Measurements from ENCODE around the gene MSRB1.
"Not testable (repeated sequence)": the region's sequence is repeated elsewhere in the genome, so short reads cannot be mapped to it uniquely, and the experiment has no call there.

Gene MSRB1

GRCh38 chr16:1960665-1961630 lies 17.9 kb upstream of the MSRB1 start:
- peak; percentile 32 for DNase-seq (ENCODE audit: low read depth)

GRCh38 chr16:1959269-1960039 lies 16.5 kb upstream of the MSRB1 start, which contains the start of gene NDUFB10:
NDUFB10 (plus strand) TSS chr16:1959538; CDS start chr16:1959625, 87 bp downstream.
- DNase-seq (ENCODE audit: low read depth): peak; percentile 89

- no peak for DNase-seq (ENCODE audit: low read depth)
Measured at GRCh38 chr16:1958715-1959268, 15.8 kb upstream of the MSRB1 start.

- DNase-seq (ENCODE audit: low read depth): not testable (repeated sequence)
Measured at GRCh38 chr16:1958143-1958491, 15.1 kb upstream of the MSRB1 start.

GRCh38 chr16:1957434-1958142 lies 14.6 kb upstream of the MSRB1 start:
- DNase-seq (ENCODE audit: low read depth): not testable (repeated sequence)

- DNase-seq (ENCODE audit: low read depth): no peak
Measured at GRCh38 chr16:1953734-1954133, 10.7 kb upstream of the MSRB1 start.

GRCh38 chr16:1950559-1950958 lies 7.6 kb upstream of the MSRB1 start:
- DNase-seq (ENCODE audit: low read depth): no peak

- DNase-seq (ENCODE audit: low read depth): no peak
Measured at GRCh38 chr16:1950047-1950446, 7.0 kb upstream of the MSRB1 start.

GRCh38 chr16:1949507-1949906 lies 6.5 kb upstream of the MSRB1 start:
- DNase-seq (ENCODE audit: low read depth): no peak

- DNase-seq (ENCODE audit: low read depth): no peak
Measured at GRCh38 chr16:1947369-1947670, 4.3 kb upstream of the MSRB1 start.

GRCh38 chr16:1946495-1947368 lies 3.7 kb upstream of the MSRB1 start:
- DNase-seq (ENCODE audit: low read depth): no peak

- no peak for DNase-seq (ENCODE audit: low read depth)
Measured at GRCh38 chr16:1945559-1946391, 2.8 kb upstream of the MSRB1 start.

- DNase-seq (ENCODE audit: low read depth): no peak
Measured at GRCh38 chr16:1944612-1945199, 1.7 kb upstream of the MSRB1 start.

GRCh38 chr16:1942047-1942809 lies 771 bp downstream of the MSRB1 start:
- no peak for DNase-seq (ENCODE audit: low read depth)

- no peak for DNase-seq (ENCODE audit: low read depth)
Measured at GRCh38 chr16:1941162-1942046, 1.6 kb downstream of the MSRB1 start.

GRCh38 chr16:1940273-1941161 lies 2.5 kb downstream of the MSRB1 start:
- DNase-seq (ENCODE audit: low read depth): no peak

- not testable (repeated sequence) for DNase-seq (ENCODE audit: low read depth)
Measured at GRCh38 chr16:1939833-1940232, 3.2 kb downstream of the MSRB1 start.
